HCEC 1CT (cell line): ENCODE measurements around the gene EPB42.
"Not testable (repeated sequence)": the region's sequence is repeated elsewhere in the genome, so short reads cannot be mapped to it uniquely, and the experiment has no call there.

Experiments
- DNase-seq: peaks from one replicate; pipeline ENCODE4 v3.0.0-alpha.2; 2017

Gene EPB42

GRCh38 chr15:43211224-43211735 is 9.5 kb downstream of the EPB42 start:
- no peak for DNase-seq

- no peak for DNase-seq
Observed at GRCh38 chr15:43210807-43211206, 10.0 kb downstream of the EPB42 start.

- no peak for DNase-seq
Observed at GRCh38 chr15:43210172-43210745, 10.6 kb downstream of the EPB42 start.

GRCh38 chr15:43209059-43209824 is 11.6 kb downstream of the EPB42 start:
- no peak for DNase-seq

- no peak for DNase-seq
Observed at GRCh38 chr15:43208052-43209002, 12.5 kb downstream of the EPB42 start.

GRCh38 chr15:43207024-43207423 is 13.8 kb downstream of the EPB42 start:
- no peak for DNase-seq

GRCh38 chr15:43206054-43206453 is 14.8 kb downstream of the EPB42 start:
- no peak for DNase-seq

GRCh38 chr15:43204016-43204901 is 16.6 kb downstream of the EPB42 start:
- DNase-seq: peak; percentile 73

- DNase-seq: no peak
Observed at GRCh38 chr15:43199945-43200488, 20.8 kb downstream of the EPB42 start.

- no peak for DNase-seq
Observed at GRCh38 chr15:43198992-43199391, 21.8 kb downstream of the EPB42 start.

GRCh38 chr15:43198556-43198955 is 22.3 kb downstream of the EPB42 start:
- DNase-seq: not testable (repeated sequence)

- not testable (repeated sequence) for DNase-seq
Observed at GRCh38 chr15:43197773-43198172, 23.0 kb downstream of the EPB42 start.

- no peak for DNase-seq
Observed at GRCh38 chr15:43196760-43197548, 23.9 kb downstream of the EPB42 start.

GRCh38 chr15:43194795-43195194 is 26.0 kb downstream of the EPB42 start:
- DNase-seq: peak; percentile 55

GRCh38 chr15:43193710-43194109 is 27.1 kb downstream of the EPB42 start:
- no peak for DNase-seq

- no peak for DNase-seq
Observed at GRCh38 chr15:43190178-43190577, 30.6 kb downstream of the EPB42 start.

GRCh38 chr15:43189296-43189695 is 31.5 kb downstream of the EPB42 start:
- no peak for DNase-seq

- DNase-seq: peak; percentile 58
Observed at GRCh38 chr15:43187544-43188155, 33.2 kb downstream of the EPB42 start.

- no peak for DNase-seq
Observed at GRCh38 chr15:43186003-43186353, 34.8 kb downstream of the EPB42 start.

- DNase-seq: peak; percentile 83
Observed at GRCh38 chr15:43185157-43186002, 35.4 kb downstream of the EPB42 start, which contains the start of gene CCNDBP1. CCNDBP1 (plus strand) TSS chr15:43185403; CDS start chr15:43185499, 96 bp downstream.
